T-helper 1 cell treated with Interleukin-12 subunit alpha and Interleukin-12 subunit beta and Interleukin-4 antibody, amounts not matched to agents 30 ng/mL and 1 ng/mL, for 36 hours (primary cell): ENCODE results near the gene CYB5D1. TPM values are rescaled to one million over a fixed set of nuclear protein-coding genes. Genes with fewer than 3 reads are reported as not detected.

Experiments used
- intact Hi-C: fragments of 100-400 bp; cut with micrococcal nuclease; formaldehyde crosslinking; loops from one replicate; pipeline ENCODE4 v1.15.1; 2024
- total RNA-seq: library from RNA; stranded (reverse); gene quantifications from 2 replicates; pipeline ENCODE4 v1.2.3, GENCODE V29; 2022

CYB5D1 gene
- total RNA-seq, 1 donor from 2014 or later = 7.9 TPM

DNA sequence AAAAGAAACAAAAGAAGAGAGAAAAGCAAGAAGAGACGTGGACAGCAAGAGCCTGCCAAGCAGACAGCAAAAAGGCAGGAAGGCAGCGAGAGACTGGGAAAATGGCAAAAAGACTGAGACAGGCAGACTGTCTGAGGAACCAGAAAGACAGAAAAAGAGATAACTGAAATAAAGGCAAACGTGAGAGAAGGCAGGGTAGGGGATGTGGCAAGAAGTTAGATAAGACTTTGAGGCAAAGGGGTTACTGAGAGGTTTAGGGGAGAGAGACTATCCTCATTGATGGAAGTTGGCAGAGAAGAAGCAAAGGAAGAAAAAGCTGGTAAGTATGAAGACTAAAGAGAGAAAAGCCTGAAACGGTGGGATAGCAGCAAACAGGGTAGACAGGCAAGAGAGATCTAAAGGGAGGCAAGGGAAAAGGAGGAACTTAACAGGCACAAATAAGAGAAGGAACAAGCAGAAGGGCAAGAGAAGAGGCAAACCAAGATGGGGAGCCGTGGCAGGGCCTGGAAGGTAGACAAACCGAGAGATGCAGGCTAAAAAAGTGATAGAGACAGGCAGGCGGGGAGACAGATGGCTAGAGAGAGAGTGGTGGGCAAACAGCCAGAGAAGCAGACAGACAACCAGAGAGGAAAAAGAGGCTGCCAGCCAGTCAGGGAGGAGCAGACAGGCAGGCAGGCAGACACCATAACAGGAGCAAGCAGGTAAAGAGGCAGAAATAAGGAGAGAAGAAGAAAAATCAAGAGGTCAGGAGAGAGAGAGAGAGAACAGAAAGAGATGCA is 23.7 kb downstream of the CYB5D1 start:
- intact Hi-C loops = no loop called here

DNA sequence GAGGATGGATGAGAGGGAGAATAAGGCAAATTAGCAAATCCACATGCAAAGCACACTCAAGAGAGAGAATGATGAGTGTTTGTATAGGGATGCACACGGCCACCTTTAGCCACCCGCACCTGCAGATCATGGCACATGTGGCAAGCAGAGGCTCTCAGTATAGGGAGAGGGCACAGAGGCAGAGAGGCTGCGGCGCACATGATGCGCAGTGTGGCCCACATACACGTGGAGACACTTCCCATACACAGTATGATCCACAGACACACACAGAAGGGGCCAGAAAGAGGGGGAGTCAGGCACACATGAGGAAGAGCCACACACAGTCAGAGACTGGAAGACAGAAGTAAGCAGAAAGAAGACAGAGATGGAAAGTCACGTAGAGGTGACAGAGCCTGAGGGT is 24.3 kb downstream of the CYB5D1 start:
- intact Hi-C loops = no loop called here

DNA sequence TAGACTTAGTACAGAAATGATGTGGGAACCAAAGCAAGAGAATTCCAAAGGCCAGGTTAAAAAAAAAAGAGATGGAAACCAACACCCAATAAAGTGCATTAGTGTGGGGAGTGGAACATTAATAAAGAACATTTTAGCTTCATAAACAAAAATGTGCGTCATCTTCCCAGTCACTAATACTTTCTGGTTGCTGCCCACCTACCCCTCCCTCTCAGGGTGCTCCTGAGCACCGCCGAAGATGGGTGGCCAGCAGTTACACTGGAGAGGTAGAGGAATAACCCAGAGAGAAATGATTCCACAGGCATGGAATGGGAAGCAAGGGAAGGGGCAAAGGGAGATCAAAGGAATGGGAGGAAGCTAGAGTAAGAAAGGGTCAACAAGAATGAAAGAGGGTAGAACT is 24.8 kb downstream of the CYB5D1 start:
- intact Hi-C loops = no loop called here

DNA sequence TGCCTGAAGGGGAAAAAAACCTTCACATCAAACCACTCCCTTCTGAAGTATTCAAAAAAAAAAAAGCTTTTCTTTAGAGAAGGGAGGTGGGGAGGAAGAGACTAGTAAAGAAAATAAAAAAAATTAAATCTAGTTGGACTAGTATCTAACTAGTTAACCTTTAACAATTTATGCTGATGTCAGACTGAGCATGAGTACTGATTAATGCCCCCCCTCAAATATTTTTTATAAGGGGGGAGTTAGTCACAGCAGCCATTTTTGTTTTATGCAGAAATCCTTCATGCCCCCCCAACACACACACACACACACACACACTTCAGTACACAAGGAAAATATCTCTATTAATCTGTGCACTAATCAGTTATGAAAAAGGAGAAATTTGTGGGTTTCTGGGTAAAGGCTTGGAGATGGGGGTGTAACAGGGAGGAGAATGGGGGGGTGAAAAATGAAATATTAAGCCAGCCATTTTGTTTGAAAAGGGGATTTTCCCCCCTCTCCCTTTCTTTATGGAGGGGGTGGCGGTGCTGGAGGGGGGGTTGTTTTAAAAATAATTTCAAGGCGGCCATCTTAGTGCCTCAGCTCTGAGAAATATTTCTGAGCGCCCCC is 26.1 kb downstream of the CYB5D1 start:
- intact Hi-C loops = no loop called here

DNA sequence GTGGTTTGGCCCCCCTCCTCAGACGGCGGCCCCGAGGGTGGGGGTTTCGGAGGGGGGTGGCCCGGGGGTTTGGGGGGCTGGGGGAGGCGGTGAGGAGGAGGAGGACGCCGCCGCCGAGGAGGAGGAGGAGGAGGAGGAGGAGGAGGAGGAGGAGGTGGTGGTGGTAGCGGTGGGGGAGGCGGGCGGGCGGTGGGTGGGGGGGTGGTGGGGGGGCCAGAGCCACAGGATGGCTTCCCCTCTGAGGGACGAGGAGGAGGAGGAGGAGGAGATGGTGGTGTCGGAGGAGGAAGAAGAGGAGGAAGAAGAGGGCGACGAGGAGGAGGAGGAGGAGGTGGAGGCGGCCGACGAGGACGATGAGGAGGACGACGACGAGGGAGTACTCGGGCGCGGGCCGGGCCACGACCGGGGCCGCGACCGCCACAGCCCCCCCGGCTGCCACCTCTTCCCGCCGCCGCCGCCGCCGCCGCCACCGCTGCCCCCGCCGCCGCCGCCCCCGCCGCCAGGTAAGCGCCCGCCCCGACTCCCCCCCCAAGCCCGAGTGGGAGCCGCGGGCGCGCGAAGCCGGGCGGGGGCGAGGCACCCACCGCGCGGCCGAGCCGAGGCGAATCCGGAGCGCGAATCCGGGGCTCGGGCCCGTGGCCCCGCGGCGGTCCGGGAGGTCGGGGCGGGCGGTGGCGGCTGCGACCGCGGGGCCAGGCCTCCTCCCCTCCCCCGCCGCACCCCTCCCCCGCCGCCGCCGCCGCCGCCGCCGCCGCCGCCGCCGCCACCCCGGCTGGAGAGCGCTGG is 27.0 kb downstream of the CYB5D1 start:
- intact Hi-C loops = no loop called here

DNA sequence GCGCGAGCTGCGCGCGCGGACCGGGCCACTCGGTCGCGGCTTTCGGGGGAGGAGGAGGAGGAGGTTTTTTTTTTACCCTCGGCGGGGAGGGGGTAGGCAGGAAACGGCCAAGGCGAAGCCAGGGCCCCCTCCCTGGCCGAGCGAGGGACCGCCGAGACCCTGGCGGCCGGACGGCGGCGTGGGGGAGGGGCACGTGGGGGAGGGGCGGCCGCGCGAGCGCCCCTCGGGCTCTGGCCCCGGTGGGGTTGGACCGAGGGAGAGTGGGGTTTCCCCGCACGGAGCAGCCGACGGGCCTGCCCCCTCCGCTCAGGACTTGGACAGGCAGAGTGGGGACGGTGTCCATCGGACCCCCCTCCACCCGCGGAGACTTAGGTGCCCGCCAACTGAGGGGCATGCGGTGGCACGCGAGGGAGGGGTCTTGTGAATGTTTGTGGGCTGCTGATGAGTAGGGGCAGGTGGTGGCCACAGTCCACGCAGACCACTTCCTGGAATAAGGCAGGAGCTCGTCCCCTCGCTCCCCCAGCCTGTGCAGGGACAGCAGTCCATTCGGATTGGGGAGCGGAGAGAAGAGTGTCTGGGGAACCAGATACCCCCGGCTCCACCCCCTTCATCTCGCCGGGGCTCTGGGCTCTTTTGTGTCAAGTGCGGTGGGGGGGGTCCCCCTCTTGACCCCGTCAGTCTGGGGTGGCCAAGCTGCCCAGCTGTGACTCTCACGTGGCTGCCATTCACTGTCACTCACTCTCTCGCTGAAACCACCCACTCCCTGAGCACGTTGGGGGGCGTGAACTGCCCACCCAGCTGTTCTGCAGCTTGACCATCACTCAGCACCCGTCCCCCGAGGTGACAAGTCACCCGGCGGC is 27.8 kb downstream of the CYB5D1 start:
- intact Hi-C loops = no loop called here

DNA sequence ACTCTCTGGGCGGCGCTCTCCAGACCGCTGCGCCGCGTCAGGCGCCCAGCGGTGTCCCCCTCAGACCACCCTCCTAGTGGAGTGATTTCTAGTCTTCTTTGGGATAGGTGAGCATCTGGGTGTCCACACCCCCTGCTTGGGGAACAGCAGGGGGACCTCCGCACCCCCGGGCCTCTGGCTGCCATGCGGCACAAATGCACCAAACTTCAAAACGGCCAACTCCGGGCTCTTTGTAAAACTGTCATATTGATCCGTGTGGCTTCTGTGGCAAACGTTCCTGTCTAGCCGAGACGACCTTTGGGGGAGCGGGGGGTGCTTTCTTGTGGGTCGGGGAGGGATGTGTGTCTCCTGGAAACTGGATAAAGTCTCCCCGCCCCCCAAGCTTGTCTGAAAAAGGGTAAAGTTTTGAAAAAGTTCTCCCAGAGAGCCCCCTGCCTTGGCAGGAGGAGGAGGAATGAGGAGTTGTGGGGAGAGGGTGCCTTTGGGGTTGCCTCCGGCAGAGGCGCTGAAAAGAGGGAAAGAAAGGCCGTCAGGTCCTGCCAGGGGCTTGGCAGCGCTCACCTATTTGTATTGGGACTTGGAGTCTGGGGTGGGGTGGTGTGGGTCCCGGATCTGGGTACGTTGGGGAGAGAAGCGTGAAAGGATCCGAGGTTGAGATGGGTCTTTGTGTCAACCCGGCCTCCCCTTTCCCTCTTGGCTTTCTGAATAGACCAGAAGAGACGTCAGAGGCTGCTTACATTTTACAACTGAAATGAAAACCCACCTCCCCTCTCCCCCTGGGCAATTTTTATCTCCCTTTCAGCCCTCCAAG is 28.6 kb downstream of the CYB5D1 start:
- intact Hi-C loops = loop anchor here (1.0 kb wide), 5 partner anchors 29 to 104 kb away; partner anchors contain the start of genes CNTROB, KDM6B and NAA38

DNA sequence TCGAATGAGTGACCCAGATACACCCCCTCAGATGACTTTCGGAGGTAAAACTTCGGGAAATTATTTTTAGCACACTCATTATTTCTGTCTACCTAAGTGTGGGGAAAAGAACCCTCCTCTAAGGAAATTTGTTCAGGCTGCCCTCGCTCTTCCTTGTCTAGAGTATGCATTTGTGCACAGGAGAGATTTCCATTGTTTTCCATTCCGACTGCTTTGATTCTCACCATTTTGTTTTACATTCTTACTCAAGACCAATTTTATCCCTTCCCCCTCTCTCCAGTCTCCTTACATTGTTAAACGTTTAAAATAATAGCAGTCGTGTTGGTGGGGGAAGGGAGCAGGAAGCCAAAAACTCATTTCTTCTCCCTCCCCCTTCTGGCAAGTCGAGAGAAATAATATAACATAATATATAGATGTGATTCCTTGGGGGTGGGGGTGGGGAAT is 29.3 kb downstream of the CYB5D1 start:
- intact Hi-C loops = loop anchor here (1.0 kb wide), 5 partner anchors 28 to 103 kb away; partner anchors contain the start of genes CNTROB, KDM6B and NAA38

DNA sequence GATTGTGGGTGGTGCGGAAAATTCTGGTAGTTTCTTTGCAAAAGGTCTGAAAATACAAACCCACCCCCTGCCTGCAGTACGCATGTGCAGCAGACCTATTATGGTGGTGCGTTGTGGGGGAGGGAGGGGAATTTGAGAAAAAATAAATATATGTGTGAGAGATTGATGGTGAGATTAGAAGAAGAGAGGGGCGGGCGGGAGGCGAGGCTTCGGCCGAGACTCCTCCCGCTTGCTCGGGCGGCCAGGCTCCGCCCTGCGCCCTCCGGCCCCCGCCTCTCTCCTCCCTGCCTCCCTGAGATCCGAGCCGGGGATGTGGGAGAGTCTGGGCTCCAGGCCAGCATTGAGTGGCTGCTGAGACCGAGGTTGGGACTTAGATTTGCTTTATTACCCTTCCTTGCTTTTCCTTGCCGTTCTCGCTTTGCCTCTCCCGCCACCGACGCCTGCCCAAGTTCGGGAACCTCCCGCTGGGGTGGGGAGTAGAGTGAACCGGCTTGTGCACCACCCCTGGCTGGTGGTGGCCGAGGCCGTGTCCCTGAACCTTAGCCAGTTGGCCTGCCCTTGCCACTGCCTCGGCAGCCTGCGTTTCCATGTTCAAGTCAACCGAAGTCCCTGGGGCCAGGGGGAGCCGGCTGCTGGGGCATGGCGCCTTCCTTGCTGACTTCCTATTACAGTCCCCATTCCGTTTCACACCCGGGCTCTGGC is 29.8 kb downstream of the CYB5D1 start:
- intact Hi-C loops = loop anchor here (1.0 kb wide), 6 partner anchors 28 to 103 kb away; partner anchors contain the start of genes CNTROB, KDM6B and NAA38

DNA sequence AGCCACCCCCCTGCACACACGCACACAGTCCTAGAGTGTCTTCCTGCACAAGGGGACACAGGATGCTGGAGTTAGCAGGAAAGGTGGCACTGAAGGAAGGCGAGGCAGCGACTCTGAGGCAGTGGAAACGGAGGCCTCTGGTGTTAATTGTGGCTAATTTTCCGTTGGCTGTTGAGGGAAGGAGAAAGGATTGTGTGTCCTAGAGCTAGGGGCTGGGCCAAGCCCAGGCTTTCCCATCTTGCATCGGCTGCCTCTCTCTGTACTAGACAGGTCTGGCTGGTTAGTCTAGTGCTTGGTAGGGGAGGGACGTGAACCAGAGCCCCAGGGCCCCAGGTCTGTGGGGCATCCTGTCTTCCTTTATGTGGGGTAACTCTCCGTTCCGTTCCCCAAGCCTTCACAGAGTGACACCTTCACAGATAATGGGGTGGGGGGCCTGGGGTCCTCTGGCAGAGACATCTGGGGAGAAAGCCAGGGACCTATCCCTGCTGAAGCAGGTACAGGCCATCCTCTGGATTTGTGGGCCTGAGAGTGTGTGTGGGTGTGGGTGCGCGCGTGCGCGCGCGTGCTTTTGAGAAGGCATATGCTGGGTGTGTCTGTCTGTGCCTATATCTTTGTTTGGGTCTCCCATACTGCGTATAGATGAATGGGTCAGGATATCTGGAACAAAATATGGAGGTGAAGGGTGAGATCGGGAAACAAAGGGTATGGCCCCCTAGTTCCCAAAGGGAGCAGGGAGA is 30.5 kb downstream of the CYB5D1 start, which contains the start of gene CHD3:
TSS of gene CHD3 (plus strand) at position 606 of the 737 bp plus-strand sequence. CDS start 212 bp downstream, outside the sequence.
- intact Hi-C loops = loop anchor here (1.0 kb wide), 1 partner anchor 44 kb away; no protein-coding TSS in a partner anchor

DNA sequence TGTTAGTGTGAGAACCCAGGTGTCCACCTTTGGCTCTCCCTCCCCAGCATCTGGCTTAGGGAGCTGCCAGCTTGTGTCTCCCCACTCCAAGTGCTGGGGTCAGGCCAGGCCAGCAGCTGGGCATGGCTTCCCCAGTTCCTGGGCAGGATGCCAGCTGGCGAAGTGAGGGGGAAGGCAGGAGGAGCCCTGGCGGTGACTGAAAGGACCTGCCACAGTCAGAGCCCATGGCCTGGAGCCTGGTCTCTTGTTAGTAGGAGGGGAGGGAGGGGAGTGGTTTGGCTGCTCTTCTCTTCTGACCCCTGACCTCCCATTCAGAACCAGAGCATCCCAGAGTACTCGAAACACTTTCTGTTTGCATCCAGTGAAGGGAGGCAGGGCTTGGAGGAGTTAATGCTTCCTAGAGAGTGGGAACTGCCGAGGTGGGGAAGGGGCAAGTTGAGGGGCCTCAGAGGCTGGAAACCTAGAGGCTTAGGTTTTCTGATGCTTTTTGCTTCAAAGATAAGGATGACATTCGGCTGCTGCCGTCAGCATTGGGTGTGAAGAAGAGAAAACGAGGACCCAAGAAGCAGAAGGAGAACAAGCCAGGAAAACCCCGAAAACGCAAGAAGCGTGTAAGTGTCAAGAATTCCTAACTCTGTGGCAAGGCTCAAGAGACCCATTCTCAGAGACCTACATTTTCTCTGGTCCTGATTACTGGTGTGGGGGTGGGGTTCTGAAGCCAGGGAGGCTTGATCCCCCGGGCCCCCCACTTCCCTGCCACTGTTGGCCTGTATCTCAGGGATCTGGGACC is 31.6 kb downstream of the CYB5D1 start:
- intact Hi-C loops = no loop called here

DNA sequence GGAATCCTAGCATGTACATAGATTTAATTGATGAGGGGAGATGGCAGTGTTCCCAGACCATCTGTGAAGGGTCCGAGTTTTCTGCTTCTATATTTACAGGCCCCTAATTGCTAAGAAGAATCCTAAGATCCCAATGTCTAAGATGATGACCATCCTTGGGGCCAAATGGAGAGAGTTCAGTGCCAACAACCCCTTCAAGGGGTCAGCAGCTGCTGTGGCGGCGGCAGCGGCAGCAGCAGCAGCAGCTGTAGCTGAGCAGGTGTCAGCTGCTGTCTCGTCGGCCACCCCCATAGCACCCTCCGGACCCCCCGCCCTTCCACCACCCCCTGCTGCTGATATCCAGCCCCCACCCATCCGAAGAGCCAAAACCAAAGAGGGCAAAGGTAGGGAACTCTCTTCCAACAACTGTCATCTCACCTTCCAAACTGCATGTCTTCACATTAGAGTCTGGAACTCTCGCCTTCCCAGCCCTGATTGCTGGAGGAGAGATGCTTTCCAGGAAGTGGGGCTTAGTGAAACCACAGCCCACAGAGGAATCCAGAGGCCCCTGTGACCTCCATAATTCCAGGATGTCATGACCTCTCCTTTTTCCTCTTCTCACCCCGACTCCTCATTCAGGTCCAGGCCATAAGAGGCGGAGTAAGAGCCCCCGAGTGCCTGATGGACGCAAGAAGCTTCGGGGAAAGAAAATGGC is 35.5 kb downstream of the CYB5D1 start:
- intact Hi-C loops = no loop called here

DNA sequence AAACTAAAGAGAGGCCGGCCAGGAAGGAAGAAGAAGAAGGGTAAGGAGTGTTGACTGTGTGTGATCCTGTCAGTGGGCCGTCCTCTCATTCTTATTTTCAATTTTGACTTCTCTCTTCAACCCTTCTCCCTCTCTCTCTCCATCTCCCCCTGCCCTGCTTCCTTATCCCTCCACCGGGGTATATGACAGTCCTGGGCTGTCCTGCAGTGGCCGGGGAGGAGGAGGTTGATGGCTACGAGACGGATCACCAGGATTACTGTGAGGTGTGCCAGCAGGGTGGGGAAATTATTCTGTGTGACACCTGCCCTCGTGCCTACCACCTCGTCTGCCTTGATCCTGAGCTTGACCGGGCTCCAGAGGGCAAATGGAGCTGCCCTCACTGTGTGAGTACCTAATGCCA is 36.4 kb downstream of the CYB5D1 start:
- intact Hi-C loops = no loop called here

DNA sequence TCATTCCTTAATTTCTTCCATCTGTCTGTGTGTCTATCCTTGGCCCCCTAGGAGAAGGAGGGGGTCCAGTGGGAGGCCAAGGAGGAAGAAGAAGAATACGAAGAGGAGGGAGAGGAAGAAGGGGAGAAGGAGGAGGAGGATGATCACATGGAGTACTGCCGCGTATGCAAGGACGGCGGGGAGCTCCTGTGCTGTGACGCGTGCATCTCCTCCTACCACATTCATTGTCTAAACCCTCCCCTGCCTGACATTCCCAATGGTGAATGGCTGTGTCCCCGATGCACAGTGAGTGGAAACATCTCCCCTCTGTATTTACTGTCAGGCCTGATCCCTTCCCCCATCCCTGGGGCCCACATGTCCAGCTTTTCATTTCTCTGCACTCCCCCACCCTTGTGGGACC is 37.1 kb downstream of the CYB5D1 start:
- intact Hi-C loops = no loop called here

DNA sequence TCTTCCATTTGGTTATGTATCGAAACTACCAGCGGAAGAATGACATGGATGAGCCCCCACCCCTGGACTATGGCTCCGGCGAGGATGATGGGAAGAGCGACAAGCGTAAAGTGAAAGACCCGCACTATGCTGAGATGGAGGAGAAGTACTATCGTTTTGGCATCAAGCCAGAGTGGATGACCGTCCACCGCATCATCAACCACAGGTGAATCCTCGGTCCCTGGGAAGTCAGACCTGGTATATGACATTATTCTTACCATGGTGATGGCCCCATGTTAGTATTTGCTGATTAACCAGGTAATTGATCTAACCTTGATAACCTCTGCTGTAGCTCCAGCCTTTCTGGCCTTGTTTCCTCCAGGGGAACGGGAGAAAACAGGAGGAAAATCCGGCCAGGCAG is 39.3 kb downstream of the CYB5D1 start:
- intact Hi-C loops = loop anchor here (1.0 kb wide), 1 partner anchor 34 kb away; no protein-coding TSS in a partner anchor

DNA sequence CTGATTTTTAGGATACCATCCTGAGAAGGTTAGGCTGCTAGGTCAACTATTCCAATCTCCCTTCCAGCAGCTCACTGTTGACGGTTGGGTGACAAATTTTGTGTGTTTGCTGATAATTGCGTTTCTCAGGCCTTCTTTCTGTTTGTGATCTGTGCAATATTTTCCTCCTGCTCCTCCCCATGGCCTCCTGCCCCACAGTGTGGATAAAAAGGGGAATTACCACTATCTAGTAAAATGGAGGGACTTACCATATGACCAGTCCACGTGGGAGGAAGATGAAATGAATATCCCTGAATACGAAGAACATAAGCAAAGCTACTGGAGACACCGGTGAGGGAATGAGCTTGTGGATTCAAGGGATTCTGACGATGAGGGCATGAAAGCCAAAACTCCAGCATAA is 40.0 kb downstream of the CYB5D1 start:
- intact Hi-C loops = loop anchor here (1.0 kb wide), 1 partner anchor 34 kb away; no protein-coding TSS in a partner anchor
